ENCODE results near the gene AK1.

DNA sequence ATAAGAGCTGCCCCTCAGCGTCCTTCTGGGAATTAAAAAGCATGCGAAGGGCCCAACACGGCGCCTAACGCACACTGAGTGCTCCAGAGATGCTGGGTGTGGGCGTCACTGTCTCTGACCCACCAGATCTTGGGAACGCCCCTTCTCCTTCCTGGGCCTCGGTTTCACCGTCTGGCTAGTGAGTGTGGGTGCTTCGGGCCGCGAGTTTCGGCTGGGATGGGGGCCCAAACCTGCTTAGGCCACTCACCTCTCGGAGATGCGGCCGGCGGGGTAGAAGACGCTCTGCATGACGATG lies 49.4 kb upstream of the AK1 start:
- TF ChIP-seq, protein P1, sequence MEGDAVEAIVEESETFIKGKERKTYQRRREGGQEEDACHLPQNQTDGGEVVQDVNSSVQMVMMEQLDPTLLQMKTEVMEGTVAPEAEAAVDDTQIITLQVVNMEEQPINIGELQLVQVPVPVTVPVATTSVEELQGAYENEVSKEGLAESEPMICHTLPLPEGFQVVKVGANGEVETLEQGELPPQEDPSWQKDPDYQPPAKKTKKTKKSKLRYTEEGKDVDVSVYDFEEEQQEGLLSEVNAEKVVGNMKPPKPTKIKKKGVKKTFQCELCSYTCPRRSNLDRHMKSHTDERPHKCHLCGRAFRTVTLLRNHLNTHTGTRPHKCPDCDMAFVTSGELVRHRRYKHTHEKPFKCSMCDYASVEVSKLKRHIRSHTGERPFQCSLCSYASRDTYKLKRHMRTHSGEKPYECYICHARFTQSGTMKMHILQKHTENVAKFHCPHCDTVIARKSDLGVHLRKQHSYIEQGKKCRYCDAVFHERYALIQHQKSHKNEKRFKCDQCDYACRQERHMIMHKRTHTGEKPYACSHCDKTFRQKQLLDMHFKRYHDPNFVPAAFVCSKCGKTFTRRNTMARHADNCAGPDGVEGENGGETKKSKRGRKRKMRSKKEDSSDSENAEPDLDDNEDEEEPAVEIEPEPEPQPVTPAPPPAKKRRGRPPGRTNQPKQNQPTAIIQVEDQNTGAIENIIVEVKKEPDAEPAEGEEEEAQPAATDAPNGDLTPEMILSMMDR (IDR thresholded peaks at IDR 0.05) = no peak
- TF ChIP-seq ZNF396 (CRISPR knock-in tag; IDR thresholded peaks at IDR 0.05; ENCODE audit: borderline replicate concordance) (no peak), CREB1 (CRISPR knock-in tag; IDR thresholded peaks at IDR 0.05) (no peak), OVOL2 (CRISPR knock-in tag; IDR thresholded peaks at IDR 0.05; ENCODE audit: borderline replicate concordance) (no peak), ELF4 (CRISPR knock-in tag; IDR thresholded peaks at IDR 0.05; ENCODE audit: low read depth) (no peak)
- TF ChIP-seq, protein P2, sequence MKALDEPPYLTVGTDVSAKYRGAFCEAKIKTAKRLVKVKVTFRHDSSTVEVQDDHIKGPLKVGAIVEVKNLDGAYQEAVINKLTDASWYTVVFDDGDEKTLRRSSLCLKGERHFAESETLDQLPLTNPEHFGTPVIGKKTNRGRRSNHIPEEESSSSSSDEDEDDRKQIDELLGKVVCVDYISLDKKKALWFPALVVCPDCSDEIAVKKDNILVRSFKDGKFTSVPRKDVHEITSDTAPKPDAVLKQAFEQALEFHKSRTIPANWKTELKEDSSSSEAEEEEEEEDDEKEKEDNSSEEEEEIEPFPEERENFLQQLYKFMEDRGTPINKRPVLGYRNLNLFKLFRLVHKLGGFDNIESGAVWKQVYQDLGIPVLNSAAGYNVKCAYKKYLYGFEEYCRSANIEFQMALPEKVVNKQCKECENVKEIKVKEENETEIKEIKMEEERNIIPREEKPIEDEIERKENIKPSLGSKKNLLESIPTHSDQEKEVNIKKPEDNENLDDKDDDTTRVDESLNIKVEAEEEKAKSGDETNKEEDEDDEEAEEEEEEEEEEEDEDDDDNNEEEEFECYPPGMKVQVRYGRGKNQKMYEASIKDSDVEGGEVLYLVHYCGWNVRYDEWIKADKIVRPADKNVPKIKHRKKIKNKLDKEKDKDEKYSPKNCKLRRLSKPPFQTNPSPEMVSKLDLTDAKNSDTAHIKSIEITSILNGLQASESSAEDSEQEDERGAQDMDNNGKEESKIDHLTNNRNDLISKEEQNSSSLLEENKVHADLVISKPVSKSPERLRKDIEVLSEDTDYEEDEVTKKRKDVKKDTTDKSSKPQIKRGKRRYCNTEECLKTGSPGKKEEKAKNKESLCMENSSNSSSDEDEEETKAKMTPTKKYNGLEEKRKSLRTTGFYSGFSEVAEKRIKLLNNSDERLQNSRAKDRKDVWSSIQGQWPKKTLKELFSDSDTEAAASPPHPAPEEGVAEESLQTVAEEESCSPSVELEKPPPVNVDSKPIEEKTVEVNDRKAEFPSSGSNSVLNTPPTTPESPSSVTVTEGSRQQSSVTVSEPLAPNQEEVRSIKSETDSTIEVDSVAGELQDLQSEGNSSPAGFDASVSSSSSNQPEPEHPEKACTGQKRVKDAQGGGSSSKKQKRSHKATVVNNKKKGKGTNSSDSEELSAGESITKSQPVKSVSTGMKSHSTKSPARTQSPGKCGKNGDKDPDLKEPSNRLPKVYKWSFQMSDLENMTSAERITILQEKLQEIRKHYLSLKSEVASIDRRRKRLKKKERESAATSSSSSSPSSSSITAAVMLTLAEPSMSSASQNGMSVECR (CRISPR knock-in tag; IDR thresholded peaks at IDR 0.05; ENCODE audit: borderline replicate concordance) = no peak
- TF ChIP-seq, protein P3, sequence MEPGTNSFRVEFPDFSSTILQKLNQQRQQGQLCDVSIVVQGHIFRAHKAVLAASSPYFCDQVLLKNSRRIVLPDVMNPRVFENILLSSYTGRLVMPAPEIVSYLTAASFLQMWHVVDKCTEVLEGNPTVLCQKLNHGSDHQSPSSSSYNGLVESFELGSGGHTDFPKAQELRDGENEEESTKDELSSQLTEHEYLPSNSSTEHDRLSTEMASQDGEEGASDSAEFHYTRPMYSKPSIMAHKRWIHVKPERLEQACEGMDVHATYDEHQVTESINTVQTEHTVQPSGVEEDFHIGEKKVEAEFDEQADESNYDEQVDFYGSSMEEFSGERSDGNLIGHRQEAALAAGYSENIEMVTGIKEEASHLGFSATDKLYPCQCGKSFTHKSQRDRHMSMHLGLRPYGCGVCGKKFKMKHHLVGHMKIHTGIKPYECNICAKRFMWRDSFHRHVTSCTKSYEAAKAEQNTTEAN (CRISPR knock-in tag; IDR thresholded peaks at IDR 0.05) = no peak
- TF ChIP-seq, protein P4, sequence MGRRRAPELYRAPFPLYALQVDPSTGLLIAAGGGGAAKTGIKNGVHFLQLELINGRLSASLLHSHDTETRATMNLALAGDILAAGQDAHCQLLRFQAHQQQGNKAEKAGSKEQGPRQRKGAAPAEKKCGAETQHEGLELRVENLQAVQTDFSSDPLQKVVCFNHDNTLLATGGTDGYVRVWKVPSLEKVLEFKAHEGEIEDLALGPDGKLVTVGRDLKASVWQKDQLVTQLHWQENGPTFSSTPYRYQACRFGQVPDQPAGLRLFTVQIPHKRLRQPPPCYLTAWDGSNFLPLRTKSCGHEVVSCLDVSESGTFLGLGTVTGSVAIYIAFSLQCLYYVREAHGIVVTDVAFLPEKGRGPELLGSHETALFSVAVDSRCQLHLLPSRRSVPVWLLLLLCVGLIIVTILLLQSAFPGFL (CRISPR knock-in tag; IDR thresholded peaks at IDR 0.05; ENCODE audit: borderline replicate concordance) = no peak
- TF ChIP-seq, protein P5, sequence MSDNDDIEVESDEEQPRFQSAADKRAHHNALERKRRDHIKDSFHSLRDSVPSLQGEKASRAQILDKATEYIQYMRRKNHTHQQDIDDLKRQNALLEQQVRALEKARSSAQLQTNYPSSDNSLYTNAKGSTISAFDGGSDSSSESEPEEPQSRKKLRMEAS (CRISPR knock-in tag; IDR thresholded peaks at IDR 0.05) = no peak
